NCI-H2171 (cell line): Measurements from ENCODE around the gene COPG1.
A peak's percentile ranks its signal among the peaks of the same experiment; 100 is the strongest.
"Not testable (repeated sequence)": the region's sequence is repeated elsewhere in the genome, so short reads cannot be mapped to it uniquely, and the experiment has no call there.

Experiments
- DNase-seq: peaks from one replicate; lab custom pipeline; 2025; lab: John Stamatoyannopoulos, UW

Gene COPG1

DNA sequence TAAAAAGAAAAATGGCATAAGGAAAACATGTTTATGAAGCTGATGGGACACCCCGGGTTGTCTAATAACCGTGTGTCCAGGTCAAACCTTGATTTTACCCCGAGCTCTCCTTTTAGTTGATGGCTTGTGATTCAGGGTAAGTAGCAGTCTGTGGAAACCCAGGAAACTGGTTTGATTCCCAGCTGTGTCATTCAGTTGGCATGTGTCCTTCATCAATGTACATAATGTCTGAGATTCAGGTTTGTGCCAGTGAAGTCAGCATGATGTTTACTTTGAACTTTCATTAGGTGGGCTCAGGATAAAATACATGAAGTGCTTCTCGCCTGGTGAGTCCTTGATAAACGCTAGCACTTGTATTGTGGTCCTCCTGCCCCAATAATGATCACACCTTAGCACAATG lies 4.3 kb upstream of the COPG1 start:
- DNase-seq: no peak

DNA sequence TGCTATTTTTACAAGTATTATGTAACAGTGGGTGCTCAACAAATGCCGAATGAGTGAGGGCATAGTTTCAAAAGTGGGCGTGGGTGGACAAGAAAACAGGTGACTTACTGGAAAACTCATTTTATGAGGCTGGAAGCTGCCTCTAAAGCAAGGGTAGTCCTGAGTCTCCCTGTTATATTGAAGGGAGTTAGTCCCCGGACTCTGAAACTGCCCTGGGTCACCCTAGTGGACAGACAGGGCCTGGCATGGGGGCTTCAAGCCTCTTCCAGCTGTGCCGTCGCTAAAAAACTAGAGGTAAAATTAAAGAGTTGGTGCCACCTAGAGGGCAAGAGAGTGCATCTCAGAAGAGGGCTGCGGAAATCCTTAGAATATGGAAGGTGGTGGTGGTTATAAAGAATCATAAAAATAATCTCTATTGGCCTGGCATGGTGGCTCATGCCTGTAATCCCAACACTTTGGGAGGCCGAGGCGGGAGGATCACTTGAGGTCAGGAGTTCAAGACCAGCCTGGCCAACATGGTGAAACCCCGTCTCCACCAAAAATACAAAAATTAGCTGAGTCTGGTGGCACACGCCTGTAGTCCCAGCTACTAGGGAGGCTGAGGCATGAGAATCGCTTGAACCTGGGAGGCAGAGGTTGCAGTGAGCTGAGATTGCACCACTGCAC lies 3.6 kb upstream of the COPG1 start:
- peak; percentile 67 for DNase-seq

DNA sequence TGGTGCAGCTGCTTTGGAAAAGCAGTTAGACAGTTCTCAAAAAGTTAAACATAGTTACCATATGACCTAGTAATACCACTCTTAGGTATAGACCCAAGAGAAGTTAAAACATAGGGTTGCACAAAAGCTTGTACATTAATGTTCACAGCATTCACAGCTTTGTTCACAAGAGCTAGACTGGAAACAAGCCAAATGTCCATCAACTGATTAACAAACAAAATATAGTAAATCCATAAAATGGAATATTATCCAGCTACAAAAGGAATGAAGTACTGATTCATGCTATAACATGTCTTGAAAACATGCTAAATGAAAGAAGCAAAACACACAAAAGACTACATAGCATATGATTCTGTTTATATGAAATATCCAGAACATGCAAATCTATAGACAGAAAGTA lies 2.8 kb upstream of the COPG1 start:
- DNase-seq: no peak

DNA sequence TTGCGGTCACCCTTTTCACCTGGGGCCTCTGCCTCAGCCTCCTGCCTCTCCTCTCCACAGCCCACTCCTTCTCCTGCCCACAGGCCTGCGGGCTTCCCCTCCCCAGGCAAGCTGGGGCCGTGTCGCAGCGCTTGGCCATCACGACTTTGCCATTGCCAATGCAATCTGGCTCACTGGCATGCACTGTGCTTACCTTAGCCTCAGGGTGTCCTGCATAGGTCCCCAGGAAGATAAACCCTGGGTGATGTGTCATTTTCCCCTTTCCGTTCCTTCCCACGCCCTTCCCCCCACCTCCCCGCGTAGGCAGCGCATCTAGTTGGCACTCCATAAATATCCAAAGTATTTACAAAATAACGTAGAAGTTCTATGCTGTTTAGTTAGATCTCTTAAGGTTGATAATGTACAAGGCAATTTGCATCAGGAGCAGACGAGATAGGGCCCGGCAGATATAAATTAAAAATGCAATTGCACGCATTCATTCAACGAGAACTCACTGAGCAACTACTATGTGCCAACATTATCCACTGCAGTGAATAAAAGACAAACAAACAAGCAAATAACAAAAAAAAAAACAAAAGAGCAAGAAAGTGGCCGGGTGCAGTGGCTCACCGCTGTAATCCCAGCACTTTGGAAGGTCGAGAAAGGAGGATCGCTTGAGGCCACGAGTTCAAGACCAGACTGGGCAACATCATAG lies 973 bp upstream of the COPG1 start:
- DNase-seq: no peak

DNA sequence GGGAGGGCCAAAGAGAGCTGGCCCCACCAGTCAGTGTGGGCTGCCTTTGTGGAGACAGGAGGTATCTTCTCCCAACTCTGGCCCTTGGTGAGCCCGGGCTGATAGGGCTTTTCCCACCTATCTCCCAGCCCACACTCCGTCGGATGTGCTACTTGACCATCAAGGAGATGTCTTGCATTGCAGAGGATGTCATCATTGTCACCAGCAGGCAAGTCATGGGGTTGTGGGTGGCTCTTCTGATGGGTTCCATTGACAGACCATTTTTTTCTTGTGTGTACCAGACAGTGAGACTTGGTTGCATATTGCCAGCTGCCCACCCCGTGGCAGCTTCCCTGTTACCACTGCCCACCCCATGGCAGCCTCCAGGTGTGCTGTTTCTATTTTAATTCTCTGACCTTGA lies 3.3 kb downstream of the COPG1 start:
- no peak for DNase-seq

DNA sequence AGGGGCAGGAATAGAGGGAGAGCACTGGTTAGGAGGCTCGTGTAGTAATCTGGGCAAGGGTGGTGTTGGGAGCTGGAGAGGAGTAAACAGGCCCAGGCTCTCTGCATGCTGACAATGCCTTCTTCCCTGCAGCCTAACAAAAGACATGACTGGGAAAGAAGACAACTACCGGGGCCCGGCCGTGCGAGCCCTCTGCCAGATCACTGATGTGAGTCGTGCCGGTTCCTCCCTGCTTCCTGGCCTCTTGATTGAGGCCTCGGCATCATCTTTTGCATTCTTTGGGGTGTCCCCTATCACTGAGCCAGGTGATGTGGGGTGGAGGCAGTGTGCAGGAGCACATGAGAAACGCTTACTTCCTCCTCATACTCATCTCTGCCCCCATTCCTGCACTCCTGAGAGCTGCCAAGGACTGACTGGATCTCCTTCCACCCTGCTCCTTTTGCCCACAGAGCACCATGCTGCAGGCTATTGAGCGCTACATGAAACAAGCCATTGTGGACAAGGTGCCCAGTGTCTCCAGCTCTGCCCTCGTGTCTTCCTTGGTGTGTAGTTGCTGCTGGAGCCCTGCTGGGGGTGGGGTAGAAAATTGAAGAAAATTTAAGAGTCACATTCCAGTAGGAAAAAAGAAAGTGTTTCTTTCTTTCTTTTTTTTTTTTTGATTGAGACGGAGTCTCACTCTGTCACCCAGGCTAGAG lies 5.3 kb downstream of the COPG1 start:
- DNase-seq: no peak

DNA sequence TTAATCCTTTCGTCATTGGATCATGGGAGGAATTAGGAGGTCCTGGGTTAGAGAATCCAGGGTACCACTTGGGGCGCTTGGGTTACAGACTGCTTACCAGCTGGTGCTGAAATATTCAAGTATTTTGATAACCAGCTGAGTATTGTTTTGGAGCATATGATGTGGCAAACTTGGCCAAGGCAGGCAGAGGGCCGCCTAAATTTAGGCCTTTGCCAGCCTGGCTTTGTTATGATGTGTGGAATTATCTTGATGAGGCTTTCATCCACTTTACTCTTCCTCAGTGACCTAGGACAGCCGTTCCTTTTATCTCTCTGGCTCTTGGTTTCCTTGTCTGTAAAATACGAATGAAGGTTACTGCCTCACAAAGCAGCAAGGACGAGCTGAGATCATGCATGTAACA lies 6.9 kb downstream of the COPG1 start:
- DNase-seq: no peak

DNA sequence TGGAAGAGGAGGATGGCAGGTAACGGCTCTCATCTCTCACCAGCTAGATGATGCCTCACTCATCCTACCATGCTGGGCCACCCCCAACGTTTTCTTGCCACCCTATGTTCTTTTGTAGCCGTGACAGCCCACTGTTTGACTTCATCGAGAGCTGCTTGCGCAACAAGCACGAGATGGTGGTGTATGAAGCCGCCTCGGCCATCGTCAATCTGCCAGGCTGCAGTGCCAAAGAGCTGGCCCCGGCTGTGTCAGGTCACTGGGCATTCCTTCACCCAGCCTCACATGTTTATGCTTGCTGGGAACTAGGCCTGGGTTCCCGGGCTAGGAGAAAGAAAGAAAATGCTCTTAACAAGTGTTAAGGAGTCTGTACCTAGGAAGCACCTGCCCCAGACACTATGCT lies 8.2 kb downstream of the COPG1 start:
- DNase-seq: no peak

DNA sequence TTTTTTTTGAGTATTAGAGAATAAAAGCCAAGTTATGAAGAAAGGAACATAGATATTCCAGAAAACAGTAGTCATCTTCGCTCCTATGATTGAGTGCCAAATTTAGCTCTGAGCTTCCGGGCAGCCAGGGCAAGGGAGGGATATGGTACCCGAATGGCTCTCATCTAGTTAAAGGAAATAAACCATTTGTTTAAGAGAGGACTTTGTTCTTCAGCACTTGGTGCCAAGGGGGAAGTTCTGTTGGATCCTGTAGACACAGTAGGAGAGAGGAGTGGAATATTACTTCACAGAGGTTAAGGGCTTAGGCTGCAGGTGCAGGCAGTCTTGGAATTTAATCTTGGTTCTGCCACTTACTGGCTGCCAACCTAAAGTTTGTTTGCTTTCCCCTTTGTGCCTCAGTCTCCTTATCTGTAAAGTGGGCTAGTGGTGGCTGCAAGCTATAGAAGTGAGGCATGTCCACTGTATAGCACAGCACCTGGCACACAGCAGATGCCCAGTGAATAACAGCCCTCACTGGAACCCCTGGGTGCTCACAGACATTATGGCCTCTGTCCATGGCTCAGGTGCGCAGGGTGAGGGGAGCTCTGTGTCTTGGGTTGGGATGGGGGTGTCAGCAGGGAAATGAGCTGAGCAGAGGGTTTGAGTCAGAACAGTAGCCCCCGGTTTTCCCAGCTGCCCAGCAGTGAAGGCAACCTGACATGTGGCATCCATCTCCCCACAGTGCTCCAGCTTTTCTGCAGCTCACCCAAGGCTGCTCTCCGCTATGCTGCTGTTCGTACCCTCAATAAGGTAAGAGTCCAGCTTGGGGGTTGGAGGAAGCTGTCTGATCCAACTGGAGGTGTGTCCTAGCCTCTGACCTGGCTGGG lies 10.4 kb downstream of the COPG1 start:
- DNase-seq: no peak

DNA sequence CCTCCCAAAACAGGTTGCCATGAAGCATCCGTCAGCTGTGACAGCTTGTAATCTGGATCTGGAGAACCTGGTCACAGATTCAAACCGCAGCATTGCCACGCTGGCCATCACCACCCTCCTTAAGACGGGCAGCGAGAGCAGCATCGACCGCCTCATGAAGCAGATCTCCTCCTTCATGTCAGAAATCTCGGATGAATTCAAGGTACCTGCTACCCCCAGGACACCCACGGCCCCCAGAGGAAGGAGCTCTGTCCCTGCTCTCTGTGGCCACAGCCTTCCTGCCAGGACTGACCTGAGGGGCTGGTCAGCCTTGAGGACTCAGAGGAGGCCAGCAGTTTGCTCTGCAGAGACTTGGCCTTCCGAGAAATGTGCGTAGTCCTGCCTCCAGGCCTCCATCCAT lies 11.2 kb downstream of the COPG1 start:
- DNase-seq: no peak

DNA sequence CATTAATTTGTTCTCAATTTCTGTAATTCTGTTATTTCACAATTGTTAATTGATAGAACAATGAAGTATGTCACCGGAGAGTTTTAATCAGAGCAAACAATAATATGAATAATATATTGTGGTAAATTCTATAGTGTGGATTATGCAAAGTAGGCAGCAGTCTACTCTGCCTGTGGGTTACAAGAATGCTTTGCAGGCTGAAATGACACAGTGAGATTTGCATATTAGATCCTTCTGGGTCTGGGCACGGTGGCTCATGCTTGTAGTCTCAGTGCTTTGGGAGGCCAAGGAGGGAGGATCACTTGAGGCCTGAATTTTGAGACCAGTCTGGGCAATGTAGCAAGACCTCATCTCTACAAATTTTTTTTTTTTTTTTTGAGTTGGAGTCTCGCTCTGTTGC lies 12.5 kb downstream of the COPG1 start:
- no peak for DNase-seq

DNA sequence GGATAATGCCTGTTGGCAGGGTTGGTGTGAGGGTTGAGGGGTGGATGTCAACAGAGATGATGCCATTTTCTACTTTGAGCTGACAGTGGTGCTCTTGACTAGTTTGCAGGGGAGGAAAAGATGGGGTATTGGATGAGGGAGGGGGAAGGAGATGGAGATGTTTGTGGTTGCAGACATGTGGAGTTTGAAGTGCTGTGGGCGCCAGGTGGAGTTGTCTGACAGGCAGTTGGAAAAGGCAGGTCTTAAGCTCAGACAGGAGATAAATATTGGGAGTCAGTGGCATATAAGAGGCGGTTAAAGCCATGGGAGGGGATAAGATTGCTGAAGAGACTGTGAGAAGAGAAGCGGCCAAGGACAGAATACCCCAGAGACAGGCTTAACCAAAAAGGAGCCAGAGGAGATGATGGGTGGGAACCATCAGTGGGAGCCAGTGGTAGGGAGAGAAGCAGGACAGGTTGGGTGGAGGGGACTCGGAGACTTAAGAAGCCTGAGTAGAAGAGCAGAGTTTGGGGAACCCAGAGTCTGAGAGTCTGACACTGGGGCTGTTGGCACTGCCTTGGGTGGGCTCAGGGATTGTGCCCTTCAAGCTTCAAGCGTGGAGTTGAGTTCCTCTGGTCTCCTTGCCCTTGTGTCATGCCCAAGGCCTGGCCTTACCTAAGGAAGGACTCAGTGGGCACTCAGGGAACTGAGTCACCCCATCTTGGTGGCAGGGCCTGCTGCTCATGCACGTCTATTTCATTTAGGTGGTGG lies 13.9 kb downstream of the COPG1 start:
- DNase-seq: no peak

DNA sequence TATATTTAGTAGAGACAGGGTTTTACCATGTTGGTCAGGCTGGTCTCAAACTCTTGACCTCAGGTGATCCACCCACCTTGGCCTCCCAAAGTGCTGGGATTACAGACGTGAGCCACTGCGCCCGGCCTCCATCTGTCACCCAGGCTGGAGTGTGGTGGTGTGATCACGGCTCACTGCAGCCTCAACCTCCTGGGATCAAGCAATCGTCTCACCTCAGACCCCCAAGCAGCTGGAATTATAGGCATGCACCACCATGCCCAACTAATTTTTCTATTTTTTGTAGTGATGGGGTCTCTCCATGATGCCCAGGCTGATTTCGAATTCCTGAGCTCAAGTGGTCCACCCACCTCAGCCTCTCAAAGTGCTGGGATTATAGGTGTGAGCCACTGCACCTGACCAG lies 15.6 kb downstream of the COPG1 start:
- not testable (repeated sequence) for DNase-seq

DNA sequence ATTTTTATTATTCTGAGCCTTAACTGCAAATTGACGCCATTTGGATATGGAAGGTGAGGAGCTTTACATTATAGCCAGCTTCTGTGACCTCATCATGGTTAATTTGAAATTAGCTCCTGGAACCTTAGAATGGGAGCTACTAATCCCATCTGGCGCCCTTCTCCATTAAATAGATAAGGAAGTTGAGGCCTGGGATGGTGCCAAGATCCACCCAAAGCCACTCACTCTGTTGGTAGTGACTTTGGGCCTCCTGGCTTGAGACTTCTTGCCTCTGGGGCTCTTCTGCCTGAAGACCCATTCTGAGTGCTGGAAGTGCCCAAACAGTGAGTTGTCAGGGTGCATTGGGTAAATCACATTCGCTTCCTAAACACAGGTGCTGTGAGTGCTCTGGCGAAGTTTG lies 17.2 kb downstream of the COPG1 start:
- no peak for DNase-seq

DNA sequence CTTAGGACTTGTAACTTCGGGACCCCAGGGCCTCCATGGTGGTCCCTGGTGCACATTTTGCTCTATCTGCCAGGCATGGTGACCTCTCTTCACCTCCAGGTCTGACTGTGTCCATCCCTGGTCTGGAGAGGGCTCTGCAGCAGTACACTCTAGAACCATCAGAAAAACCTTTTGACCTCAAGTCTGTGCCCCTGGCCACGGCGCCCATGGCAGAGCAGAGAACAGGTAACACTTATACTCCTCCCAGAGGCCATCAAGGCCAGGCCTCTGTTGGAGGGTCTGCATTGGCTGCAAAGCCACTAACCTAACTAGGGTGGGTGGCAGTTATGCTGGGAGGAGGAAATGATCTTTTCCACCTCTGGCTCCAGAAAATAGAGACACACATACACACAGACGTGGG lies 19.0 kb downstream of the COPG1 start:
- no peak for DNase-seq

DNA sequence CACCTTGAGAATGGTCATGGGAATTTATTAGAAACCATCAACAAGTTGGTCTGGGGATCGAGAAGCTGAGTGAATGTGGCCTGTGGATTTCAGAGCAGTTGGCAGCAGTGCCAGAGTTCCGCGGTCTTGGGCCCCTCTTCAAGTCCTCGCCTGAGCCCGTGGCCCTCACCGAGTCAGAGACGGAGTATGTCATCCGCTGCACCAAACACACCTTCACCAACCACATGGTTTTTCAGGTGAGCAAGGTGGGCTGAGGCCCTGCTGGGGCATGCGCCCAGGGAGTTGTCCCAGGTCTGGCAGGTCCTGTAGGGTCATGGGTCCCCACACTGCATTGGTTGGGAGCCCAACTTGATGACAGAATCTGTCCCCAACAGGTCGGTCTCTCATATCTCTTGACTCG lies 22.3 kb downstream of the COPG1 start:
- no peak for DNase-seq

DNA sequence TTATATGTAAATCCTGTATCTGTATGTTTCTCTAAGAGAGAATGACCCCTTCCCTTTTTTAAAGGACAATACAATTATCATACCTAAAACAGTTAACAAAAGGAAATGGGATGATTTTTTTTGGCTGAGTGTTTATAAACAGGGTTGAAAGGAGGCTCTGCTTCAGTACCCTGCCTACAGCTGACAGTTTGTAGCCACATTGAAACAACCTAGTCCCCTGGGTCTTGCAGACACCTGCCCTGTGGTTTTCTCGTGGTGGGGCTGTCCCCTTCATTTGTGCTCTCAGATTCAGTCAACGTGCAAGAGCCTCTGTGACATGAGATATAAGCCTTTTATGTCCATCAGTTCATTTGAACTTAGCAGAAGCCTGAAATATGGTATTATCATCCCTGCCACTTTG lies 27.0 kb downstream of the COPG1 start:
- no peak for DNase-seq

DNA sequence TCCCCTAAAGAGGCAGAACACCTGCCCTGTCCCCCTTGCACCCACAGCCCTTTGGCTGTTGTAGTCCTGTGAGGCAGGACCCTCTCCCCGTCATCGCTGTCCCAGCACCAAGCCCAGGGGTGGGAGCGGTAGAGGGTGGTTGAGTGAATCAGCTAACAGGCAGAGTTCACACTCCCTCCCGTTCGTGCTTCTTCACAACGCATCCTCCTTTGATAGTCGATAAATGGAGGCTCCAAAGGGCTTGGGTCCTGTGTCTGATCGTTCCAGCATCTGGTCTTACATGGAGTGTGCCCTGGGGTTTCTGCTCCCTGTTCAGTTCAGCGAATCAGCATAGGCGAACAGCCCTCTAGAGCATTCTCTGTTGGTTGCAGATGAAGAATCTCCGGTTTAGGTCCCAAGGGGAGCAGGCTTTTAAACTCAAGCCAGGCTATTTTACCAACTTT lies 28.4 kb downstream of the COPG1 start:
- DNase-seq: peak; percentile 26

DNA sequence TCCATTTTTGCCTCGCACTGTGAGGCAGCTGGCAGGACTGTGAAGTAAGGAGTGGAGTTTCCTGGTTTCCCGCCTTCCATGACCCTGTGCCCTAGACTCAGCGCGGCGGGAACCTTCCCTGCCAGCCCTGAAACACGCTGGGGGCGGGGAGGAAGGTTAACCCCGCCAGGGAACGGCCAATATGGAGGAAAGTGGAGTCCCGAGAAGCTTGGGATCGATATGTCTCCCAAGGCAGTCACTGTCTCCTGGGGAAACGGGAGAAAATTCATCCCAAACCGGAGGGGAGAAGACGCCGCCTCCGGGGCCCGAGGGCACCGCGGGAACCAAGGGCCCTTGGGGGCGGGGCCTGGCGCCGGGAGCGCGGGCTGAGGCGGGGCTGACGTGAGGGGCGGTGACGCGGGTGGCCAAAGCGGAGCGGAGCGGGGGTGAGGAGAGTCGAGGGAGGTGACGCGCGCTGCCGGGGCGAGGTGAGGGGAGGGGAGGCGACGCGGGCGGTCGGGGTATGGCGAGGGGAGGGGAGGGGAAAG lies 29.1 kb downstream of the COPG1 start, which contains the start of gene HMCES:
Gene HMCES, plus strand, starts transcription at position 432 of the 527 bp plus-strand sequence. CDS start 863 bp downstream, outside the sequence.
- peak; percentile 92 for DNase-seq

DNA sequence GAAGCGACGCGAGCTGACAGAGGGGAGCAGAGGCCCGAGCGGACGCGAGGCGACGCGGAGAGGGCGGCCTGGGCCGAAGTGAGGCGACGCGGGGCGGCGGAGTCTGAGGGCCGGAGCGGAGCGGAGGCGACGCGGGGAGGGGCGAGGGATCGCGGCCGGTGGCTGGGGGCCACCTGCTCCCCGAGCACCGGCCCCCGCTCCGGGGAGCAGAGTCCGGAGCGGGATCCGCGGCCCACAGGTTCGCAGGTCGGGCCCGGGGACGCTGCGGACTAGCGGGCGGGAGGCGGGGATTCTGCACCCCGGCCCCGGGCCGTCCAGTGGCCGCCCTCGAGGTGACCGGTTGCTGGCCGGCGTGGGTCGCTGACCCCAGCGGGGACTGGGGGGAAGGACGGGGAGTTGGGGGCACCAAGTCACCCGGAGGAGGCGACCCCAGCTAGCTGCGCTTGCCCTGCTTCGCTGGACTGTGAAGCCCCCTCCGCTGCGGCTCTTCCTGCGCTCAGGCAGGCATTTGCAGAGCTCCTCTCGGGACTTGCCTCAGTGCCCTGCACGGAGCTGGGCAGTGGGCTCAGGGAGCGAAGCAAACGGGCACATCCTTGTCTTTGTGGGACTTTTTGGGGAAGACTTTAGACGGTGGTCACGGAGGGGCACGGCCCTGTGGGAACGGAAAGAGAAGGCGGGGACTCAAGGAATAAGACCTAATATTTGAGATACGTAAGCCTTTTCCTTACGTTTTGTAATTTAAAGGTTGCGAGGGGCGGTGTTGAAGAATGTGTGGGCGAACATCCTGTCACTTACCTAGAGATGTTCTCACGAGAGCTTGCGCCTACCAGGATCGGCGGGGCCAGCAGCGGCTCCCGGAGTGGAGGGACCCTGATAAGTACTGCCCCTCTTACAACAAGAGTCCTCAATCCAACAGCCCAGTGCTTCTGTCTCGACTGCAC lies 29.8 kb downstream of the COPG1 start:
- no peak for DNase-seq
